GM21447 (cell line): ENCODE results near the gene MAGEB4.

Experiments
- ATAC-seq: cut with Tn5 transposase; IDR thresholded peaks from one replicate; pipeline ENCODE4 v1.9.1; 2021; ENCODE audit not compliant: unreplicated experiment

Gene MAGEB4

DNA sequence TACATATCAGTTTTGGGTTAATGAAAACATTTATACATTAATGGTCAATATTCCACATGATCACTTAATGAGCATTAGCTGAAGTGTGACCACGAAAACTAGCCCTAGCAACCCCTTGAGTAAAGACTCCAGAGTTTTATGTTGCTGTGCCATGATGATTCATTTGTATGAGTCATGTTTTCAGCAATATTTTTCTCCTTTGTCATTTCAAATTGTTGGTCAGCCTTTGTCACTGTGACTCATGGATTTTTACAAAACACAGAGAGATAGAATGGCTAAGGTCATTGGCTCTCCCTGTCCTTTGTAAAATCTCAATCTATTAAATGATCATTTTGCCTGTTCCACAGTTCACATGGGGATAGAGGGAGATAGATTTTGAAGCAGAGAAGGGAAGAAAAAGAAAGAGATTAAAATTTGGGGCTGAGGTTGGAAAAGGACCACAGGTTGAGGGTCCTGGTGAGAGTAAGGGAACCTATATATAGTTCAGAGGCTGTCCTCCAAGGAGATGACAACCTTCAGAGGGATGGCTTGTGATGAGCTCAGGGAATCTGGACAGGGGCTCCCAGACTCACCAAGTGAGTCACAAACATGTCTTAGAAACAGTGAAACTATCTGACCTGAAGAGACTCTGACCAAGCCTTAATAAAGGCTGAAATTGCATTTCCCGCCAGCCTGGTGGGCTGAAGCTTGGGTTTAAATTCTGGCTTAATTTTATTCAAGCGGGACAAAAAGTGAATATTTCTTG lies 41.8 kb downstream of the MAGEB4 start:
- ATAC-seq: no peak
